Fibroblast of the aortic adventitia (primary cell): ENCODE measurements around the gene C9orf43. TPM values are rescaled to one million over a fixed set of nuclear protein-coding genes. Genes with fewer than 3 reads are reported as not detected.

Source experiments
- total RNA-seq: library from RNA; depleted of rRNA; stranded (reverse); fragments of >200 nt; gene quantifications from 2 replicates; pipeline ENCODE4 v1.2.3, GENCODE V29; 2012; ENCODE audit warnings: low replicate concordance

The C9orf43 gene
- total RNA-seq, 1 donor = 0.63 TPM

Other genes with a start within 250 kb of the C9orf43 start
- 10.5 and 27.7 TPM in 2 replicates for gene FKBP15, start 189.5 kb upstream of the C9orf43 start, total RNA-seq
- gene SLC31A1, start 189.2 kb upstream of the C9orf43 start, total RNA-seq = 15.2 and 32.9 TPM in 2 replicates
- gene CDC26, start 135.2 kb upstream of the C9orf43 start, total RNA-seq = 57.1 and 124 TPM in 2 replicates
- gene PRPF4, start 135.1 kb upstream of the C9orf43 start, total RNA-seq = 24.0 and 25.9 TPM in 2 replicates
- gene RNF183, start 107.4 kb upstream of the C9orf43 start, total RNA-seq = not detected in 2 replicates
- gene WDR31, start 70.5 kb upstream of the C9orf43 start, total RNA-seq = 0.33 and 2.4 TPM in 2 replicates
- gene BSPRY, start 61.2 kb upstream of the C9orf43 start, total RNA-seq = not detected in 2 replicates
- 7.8 and 9.5 TPM in 2 replicates for gene HDHD3, start 33.8 kb upstream of the C9orf43 start, total RNA-seq
- gene ALAD, start 9.5 kb upstream of the C9orf43 start, total RNA-seq = 17.0 and 37.9 TPM in 2 replicates
- 15.5 and 49.7 TPM in 2 replicates for gene POLE3, start 72 bp upstream of the C9orf43 start, total RNA-seq
- gene RGS3, start 53.0 kb downstream of the C9orf43 start, total RNA-seq = 22.2 and 48.9 TPM in 2 replicates